WERI-Rb-1 (cell line): ENCODE data around the gene MRAP2.

Experiments used
- DNase-seq: peaks from one replicate; pipeline ENCODE4 v3.0.0-alpha.2; 2020
- H3K27ac ChIP-seq: fragments of 250-450 bp; sonication (Bioruptor Pico); 2 replicates; pipeline ENCODE4 v1.5.1; 2020; ENCODE audit warnings: mild to moderate bottlenecking, moderate library complexity
- H3K27me3 ChIP-seq: fragments of 250-450 bp; sonication (Bioruptor Pico); 2 replicates; pipeline ENCODE4 v1.5.1; 2021; ENCODE audit warnings: mild to moderate bottlenecking, low read depth, moderate library complexity; ENCODE audit not compliant: insufficient read depth, severe bottlenecking
- H3K36me3 ChIP-seq: fragments of 250-450 bp; sonication (Bioruptor Pico); 2 replicates; pipeline ENCODE4 v1.5.1; 2020; ENCODE audit warnings: mild to moderate bottlenecking, moderate library complexity
- H3K4me3 ChIP-seq: 2 replicates; pipeline ENCODE4 v1.5.1; 2011; ENCODE audit warnings: low read depth, mild to moderate bottlenecking, control low read depth, low read length
- H3K9me3 ChIP-seq: fragments of 250-450 bp; sonication (Bioruptor Pico); 2 replicates; pipeline ENCODE4 v1.5.1; 2021; ENCODE audit warnings: mild to moderate bottlenecking, moderate library complexity; ENCODE audit not compliant: severe bottlenecking
- CTCF ChIP-seq: IDR thresholded peaks from 2 replicates; pipeline ENCODE4 v1.5.1; 2011; ENCODE audit warnings: low read depth, mild to moderate bottlenecking, control low read depth, inconsistent platforms, low read length

The MRAP2 gene

GRCh38 chr6:84013931-84014330 lies 19.6 kb upstream of the MRAP2 start:
- Histone ChIP-seq H3K27me3 (no peaks in the 10 kb centered on the region), H3K36me3 (no peaks in the 10 kb centered on the region), H3K9me3 (no peaks in the 10 kb centered on the region), H3K4me3 (no peak overlapping the region), H3K27ac (no peak overlapping the region)
- DNase-seq, result no peak
- TF ChIP-seq CTCF, result no peak

GRCh38 chr6:84016029-84016428 lies 17.5 kb upstream of the MRAP2 start:
- no peak overlapping the region for H3K27ac ChIP-seq
- H3K9me3 ChIP-seq, result no peaks in the 10 kb centered on the region
- no peaks in the 10 kb centered on the region for H3K27me3 ChIP-seq
- H3K36me3 ChIP-seq, result no peaks in the 10 kb centered on the region
- no peak for DNase-seq
- no peak for TF ChIP-seq CTCF
- H3K4me3 ChIP-seq, result no peak overlapping the region

GRCh38 chr6:84017709-84018452 lies 15.7 kb upstream of the MRAP2 start:
- H3K27me3 ChIP-seq, result no peaks in the 10 kb centered on the region
- no peaks in the 10 kb centered on the region for H3K36me3 ChIP-seq
- DNase-seq, result no peak
- no peak for TF ChIP-seq CTCF
- no peak overlapping the region for H3K4me3 ChIP-seq
- H3K9me3 ChIP-seq, result no peaks in the 10 kb centered on the region
- H3K27ac ChIP-seq, result no peak overlapping the region

GRCh38 chr6:84018453-84019061 lies 15.0 kb upstream of the MRAP2 start:
- no peaks in the 10 kb centered on the region for H3K36me3 ChIP-seq

GRCh38 chr6:84019141-84019841 lies 14.3 kb upstream of the MRAP2 start:
- Histone ChIP-seq H3K27me3 (no peaks in the 10 kb centered on the region), H3K27ac (peak overlapping the region; percentile 31), H3K4me3 (peak overlapping the region; percentile 44), H3K36me3 (no peaks in the 10 kb centered on the region), H3K9me3 (no peaks in the 10 kb centered on the region)
- TF ChIP-seq CTCF, result no peak
- DNase-seq, result peak; percentile 59

More at GRCh38 chr6:84018453-84019061, 15.0 kb upstream of the MRAP2 start:
- no peak for TF ChIP-seq CTCF
- DNase-seq, result peak; percentile 31
- Histone ChIP-seq H3K27me3 (no peaks in the 10 kb centered on the region), H3K9me3 (no peaks in the 10 kb centered on the region), H3K4me3 (no peak overlapping the region; the same call in 1 of the 2 replicates), H3K27ac (peak overlapping the region; percentile 6)
